Astrocyte (in vitro differentiated cells and primary cell): ENCODE measurements around the gene RTTN. TPM values are rescaled to one million over a fixed set of nuclear protein-coding genes. Genes with fewer than 3 reads are reported as not detected.

Source experiments
- DNase-seq: peaks from one replicate; pipeline ENCODE4 v3.0.0-alpha.2; 2010; ENCODE audit warnings: low read depth
- FAIRE-seq: peaks from 2 replicates; lab custom pipeline; 2011; peaks lifted over from hg19 to GRCh38; lab: Jason Lieb, UNC
- H2AFZ ChIP-seq: 2 replicates; pipeline ENCODE4 v1.6.0; 2012; ENCODE audit warnings: low read depth, low read length, inconsistent platforms
- H3K27ac ChIP-seq: 2 replicates; pipeline ENCODE4 v1.5.1; 2011; ENCODE audit warnings: low read depth, low read length, inconsistent platforms
- H3K27me3 ChIP-seq: 2 replicates; pipeline ENCODE4 v1.6.0; 2011; ENCODE audit warnings: low read length, inconsistent platforms; ENCODE audit not compliant: insufficient read depth
- H3K36me3 ChIP-seq: 2 replicates; pipeline ENCODE4 v1.5.1; 2011; ENCODE audit warnings: low read length, inconsistent platforms; ENCODE audit not compliant: insufficient read depth
- H3K4me1 ChIP-seq: 2 replicates; pipeline ENCODE4 v1.5.1; 2011; ENCODE audit warnings: low read length, inconsistent platforms; ENCODE audit not compliant: insufficient read depth
- H3K4me2 ChIP-seq: 2 replicates; pipeline ENCODE4 v1.6.0; 2012; ENCODE audit warnings: low read length, inconsistent platforms
- H3K4me3 ChIP-seq: 2 replicates; pipeline ENCODE4 v1.5.1; 2011; ENCODE audit warnings: low read depth, mild to moderate bottlenecking, low read length, inconsistent platforms; ENCODE audit not compliant: insufficient read depth
- H3K79me2 ChIP-seq: 2 replicates; pipeline ENCODE4 v1.6.0; 2012; ENCODE audit warnings: mild to moderate bottlenecking, low read length, inconsistent platforms; ENCODE audit not compliant: insufficient read depth
- H3K9ac ChIP-seq: 2 replicates; pipeline ENCODE4 v1.6.0; 2012; ENCODE audit warnings: mild to moderate bottlenecking, low read length, inconsistent platforms
- H3K9me3 ChIP-seq: 2 replicates; pipeline ENCODE4 v1.5.1; 2012; ENCODE audit warnings: low read depth, mild to moderate bottlenecking, low read length, inconsistent platforms; ENCODE audit not compliant: insufficient read depth
- H4K20me1 ChIP-seq: 2 replicates; pipeline ENCODE4 v1.6.0; 2012; ENCODE audit warnings: low read length, inconsistent platforms; ENCODE audit not compliant: insufficient read depth
- H3K27ac Mint-ChIP-seq: one replicate; pipeline ENCODE4 v1.8.0; 2021; ENCODE audit warnings: mild to moderate bottlenecking, mixed read lengths; ENCODE audit not compliant: unreplicated experiment
- H3K27me3 Mint-ChIP-seq: one replicate; pipeline ENCODE4 v1.8.0; 2021; ENCODE audit warnings: low read depth, mixed read lengths; ENCODE audit not compliant: unreplicated experiment
- H3K36me3 Mint-ChIP-seq: one replicate; pipeline ENCODE4 v1.8.0; 2021; ENCODE audit warnings: low read depth, mixed read lengths; ENCODE audit not compliant: unreplicated experiment
- H3K4me1 Mint-ChIP-seq: one replicate; pipeline ENCODE4 v1.8.0; 2021; ENCODE audit warnings: low read depth, mixed read lengths; ENCODE audit not compliant: unreplicated experiment
- H3K4me3 Mint-ChIP-seq: one replicate; pipeline ENCODE4 v1.8.0; 2021; ENCODE audit warnings: mild to moderate bottlenecking, moderate library complexity, mixed read lengths; ENCODE audit not compliant: unreplicated experiment
- H3K9me3 Mint-ChIP-seq: one replicate; pipeline ENCODE4 v1.8.0; 2021; ENCODE audit warnings: mild to moderate bottlenecking, mixed read lengths; ENCODE audit not compliant: unreplicated experiment
- CTCF ChIP-seq: IDR thresholded peaks from 2 replicates; pipeline ENCODE4 v1.5.1; 2011; ENCODE audit warnings: low read depth, mild to moderate bottlenecking, inconsistent platforms, low read length, moderate library complexity; ENCODE audit not compliant: insufficient read depth
- EZH2 ChIP-seq: IDR thresholded peaks from 2 replicates; pipeline ENCODE4 v1.6.1; 2012; ENCODE audit warnings: mild to moderate bottlenecking, low read length, inconsistent platforms; ENCODE audit not compliant: insufficient read depth
- total RNA-seq: library from RNA; stranded (reverse); gene quantifications from 2 replicates; pipeline ENCODE4 v1.2.1, GENCODE V29; 2021

The RTTN gene
- total RNA-seq, 1 donor from 2014 or later = 6.3 TPM

GRCh38 chr18:70039186-70039585 is 166.3 kb downstream of the RTTN start:
- Histone ChIP-seq H3K36me3 (peaks cover 2% of the 10 kb centered on the region), H3K9ac (no peak overlapping the region), H3K4me1 (peaks cover 5% of the 10 kb centered on the region), H4K20me1 (no peaks in the 10 kb centered on the region), H2AFZ (no peak overlapping the region), H3K79me2 (no peaks in the 10 kb centered on the region), H3K27me3 (no peaks in the 10 kb centered on the region), H3K4me2 (no peak overlapping the region), H3K9me3 (no peaks in the 10 kb centered on the region), H3K27ac (no peak overlapping the region), H3K4me3 (no peak overlapping the region)
- Mint-ChIP-seq H3K27me3 (no peaks in the 10 kb centered on the region), H3K4me3 (no peak overlapping the region), H3K27ac (no peak overlapping the region), H3K4me1 (peaks cover 4% of the 10 kb centered on the region), H3K9me3 (peaks cover 3% of the 10 kb centered on the region), H3K36me3 (peaks cover 2% of the 10 kb centered on the region)
- FAIRE-seq (no peak), DNase-seq (no peak)
- TF ChIP-seq CTCF (no peak), EZH2 (no peak)

- H3K27ac Mint-ChIP-seq = no peak overlapping the region
- H2AFZ ChIP-seq = no peak overlapping the region
- no peaks in the 10 kb centered on the region for H3K27me3 ChIP-seq
- no peak overlapping the region for H3K27ac ChIP-seq
- no peaks in the 10 kb centered on the region for H3K9me3 ChIP-seq
- no peaks in the 10 kb centered on the region for H3K79me2 ChIP-seq
- H3K27me3 Mint-ChIP-seq = no peaks in the 10 kb centered on the region
- no peak overlapping the region for H3K9ac ChIP-seq
- TF ChIP-seq EZH2 (no peak), CTCF (no peak)
- H3K36me3 Mint-ChIP-seq = peaks cover 2% of the 10 kb centered on the region
- no peak for FAIRE-seq
- no peak overlapping the region for H3K4me3 Mint-ChIP-seq
- H3K36me3 ChIP-seq = peaks cover 2% of the 10 kb centered on the region
- peaks cover 3% of the 10 kb centered on the region for H3K9me3 Mint-ChIP-seq
- DNase-seq = no peak
- H3K4me3 ChIP-seq = no peak overlapping the region
- no peak overlapping the region for H3K4me2 ChIP-seq
- H4K20me1 ChIP-seq = no peaks in the 10 kb centered on the region
- H3K4me1 ChIP-seq = no peaks in the 10 kb centered on the region
- no peaks in the 10 kb centered on the region for H3K4me1 Mint-ChIP-seq
Measured at GRCh38 chr18:70037431-70038061, 167.9 kb downstream of the RTTN start.

- Mint-ChIP-seq H3K27me3 (no peaks in the 10 kb centered on the region), H3K27ac (no peak overlapping the region), H3K36me3 (peaks cover 2% of the 10 kb centered on the region)
Measured at GRCh38 chr18:70036771-70037347, 168.6 kb downstream of the RTTN start.

More at GRCh38 chr18:70036771-70037347, 168.6 kb downstream of the RTTN start:
- peaks cover 2% of the 10 kb centered on the region for H3K36me3 ChIP-seq
- H3K9me3 ChIP-seq = no peaks in the 10 kb centered on the region
- Mint-ChIP-seq H3K4me3 (no peak overlapping the region), H3K9me3 (peaks cover 3% of the 10 kb centered on the region), H3K4me1 (no peaks in the 10 kb centered on the region)
- no peaks in the 10 kb centered on the region for H3K79me2 ChIP-seq
- no peak overlapping the region for H3K9ac ChIP-seq
- DNase-seq (no peak), FAIRE-seq (no peak)
- H3K4me1 ChIP-seq = no peaks in the 10 kb centered on the region
- H3K27ac ChIP-seq = no peak overlapping the region
- no peaks in the 10 kb centered on the region for H3K27me3 ChIP-seq
- TF ChIP-seq CTCF (no peak), EZH2 (no peak)
- H2AFZ ChIP-seq = no peak overlapping the region
- no peak overlapping the region for H3K4me2 ChIP-seq
- H4K20me1 ChIP-seq = no peaks in the 10 kb centered on the region
- H3K4me3 ChIP-seq = no peak overlapping the region
